ENCODE data around the gene IMPA2. TPM values are rescaled to one million over a fixed set of nuclear protein-coding genes. Genes with fewer than 3 reads are reported as not detected.
A peak's percentile ranks its signal among the peaks of the same experiment; 100 is the strongest.

The IMPA2 gene
- total and polyA plus RNA-seq, 2 of the 13 experiments (the other 11 are each of a cell fraction or from before 2014, with no cell fraction given), result 37.8 to 71.8 TPM

DNA sequence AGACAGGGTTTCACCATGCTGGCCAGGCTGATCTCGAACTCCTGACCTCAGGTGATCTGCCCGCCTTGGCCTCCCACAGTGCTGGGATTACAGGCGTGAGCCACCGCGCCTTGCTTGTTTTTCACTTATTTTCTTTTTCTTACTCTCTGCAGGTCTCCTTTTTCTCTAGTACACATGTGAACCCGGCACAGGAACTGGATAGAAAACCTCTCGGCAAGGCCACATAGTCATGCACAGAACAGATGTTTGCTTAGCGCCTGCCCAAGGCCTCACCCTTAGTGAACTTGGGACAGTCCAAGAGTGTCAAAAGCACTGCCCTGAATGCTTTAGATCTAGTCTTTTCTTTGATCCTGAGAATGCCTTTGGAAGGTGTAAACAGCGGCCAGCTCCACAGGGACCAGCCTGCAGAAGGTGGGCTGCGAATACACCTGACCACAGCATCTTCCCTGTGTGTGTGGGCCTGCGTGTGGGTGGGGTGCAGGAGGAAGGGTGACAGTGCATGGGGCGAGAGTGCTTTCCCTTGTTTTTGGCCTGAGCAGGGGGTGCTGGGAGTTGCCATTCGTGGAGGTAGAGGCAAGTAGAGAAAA lies 27.0 kb downstream of the IMPA2 start (continued):
- TF ChIP-seq, protein P1, sequence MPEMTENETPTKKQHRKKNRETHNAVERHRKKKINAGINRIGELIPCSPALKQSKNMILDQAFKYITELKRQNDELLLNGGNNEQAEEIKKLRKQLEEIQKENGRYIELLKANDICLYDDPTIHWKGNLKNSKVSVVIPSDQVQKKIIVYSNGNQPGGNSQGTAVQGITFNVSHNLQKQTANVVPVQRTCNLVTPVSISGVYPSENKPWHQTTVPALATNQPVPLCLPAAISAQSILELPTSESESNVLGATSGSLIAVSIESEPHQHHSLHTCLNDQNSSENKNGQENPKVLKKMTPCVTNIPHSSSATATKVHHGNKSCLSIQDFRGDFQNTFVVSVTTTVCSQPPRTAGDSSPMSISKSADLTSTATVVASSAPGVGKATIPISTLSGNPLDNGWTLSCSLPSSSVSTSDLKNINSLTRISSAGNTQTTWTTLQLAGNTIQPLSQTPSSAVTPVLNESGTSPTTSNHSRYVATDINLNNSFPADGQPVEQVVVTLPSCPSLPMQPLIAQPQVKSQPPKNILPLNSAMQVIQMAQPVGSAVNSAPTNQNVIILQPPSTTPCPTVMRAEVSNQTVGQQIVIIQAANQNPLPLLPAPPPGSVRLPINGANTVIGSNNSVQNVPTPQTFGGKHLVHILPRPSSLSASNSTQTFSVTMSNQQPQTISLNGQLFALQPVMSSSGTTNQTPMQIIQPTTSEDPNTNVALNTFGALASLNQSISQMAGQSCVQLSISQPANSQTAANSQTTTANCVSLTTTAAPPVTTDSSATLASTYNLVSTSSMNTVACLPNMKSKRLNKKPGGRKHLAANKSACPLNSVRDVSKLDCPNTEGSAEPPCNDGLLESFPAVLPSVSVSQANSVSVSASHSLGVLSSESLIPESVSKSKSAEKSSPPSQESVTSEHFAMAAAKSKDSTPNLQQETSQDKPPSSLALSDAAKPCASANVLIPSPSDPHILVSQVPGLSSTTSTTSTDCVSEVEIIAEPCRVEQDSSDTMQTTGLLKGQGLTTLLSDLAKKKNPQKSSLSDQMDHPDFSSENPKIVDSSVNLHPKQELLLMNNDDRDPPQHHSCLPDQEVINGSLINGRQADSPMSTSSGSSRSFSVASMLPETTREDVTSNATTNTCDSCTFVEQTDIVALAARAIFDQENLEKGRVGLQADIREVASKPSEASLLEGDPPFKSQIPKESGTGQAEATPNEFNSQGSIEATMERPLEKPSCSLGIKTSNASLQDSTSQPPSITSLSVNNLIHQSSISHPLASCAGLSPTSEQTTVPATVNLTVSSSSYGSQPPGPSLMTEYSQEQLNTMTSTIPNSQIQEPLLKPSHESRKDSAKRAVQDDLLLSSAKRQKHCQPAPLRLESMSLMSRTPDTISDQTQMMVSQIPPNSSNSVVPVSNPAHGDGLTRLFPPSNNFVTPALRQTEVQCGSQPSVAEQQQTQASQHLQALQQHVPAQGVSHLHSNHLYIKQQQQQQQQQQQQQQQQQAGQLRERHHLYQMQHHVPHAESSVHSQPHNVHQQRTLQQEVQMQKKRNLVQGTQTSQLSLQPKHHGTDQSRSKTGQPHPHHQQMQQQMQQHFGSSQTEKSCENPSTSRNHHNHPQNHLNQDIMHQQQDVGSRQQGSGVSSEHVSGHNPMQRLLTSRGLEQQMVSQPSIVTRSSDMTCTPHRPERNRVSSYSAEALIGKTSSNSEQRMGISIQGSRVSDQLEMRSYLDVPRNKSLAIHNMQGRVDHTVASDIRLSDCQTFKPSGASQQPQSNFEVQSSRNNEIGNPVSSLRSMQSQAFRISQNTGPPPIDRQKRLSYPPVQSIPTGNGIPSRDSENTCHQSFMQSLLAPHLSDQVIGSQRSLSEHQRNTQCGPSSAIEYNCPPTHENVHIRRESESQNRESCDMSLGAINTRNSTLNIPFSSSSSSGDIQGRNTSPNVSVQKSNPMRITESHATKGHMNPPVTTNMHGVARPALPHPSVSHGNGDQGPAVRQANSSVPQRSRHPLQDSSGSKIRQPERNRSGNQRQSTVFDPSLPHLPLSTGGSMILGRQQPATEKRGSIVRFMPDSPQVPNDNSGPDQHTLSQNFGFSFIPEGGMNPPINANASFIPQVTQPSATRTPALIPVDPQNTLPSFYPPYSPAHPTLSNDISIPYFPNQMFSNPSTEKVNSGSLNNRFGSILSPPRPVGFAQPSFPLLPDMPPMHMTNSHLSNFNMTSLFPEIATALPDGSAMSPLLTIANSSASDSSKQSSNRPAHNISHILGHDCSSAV (CRISPR knock-in tag; IDR thresholded peaks at IDR 0.05; ENCODE audit: borderline replicate concordance), result no peak
- TF ChIP-seq, protein P2, sequence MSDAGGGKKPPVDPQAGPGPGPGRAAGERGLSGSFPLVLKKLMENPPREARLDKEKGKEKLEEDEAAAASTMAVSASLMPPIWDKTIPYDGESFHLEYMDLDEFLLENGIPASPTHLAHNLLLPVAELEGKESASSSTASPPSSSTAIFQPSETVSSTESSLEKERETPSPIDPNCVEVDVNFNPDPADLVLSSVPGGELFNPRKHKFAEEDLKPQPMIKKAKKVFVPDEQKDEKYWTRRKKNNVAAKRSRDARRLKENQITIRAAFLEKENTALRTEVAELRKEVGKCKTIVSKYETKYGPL (CRISPR knock-in tag; IDR thresholded peaks at IDR 0.05), result no peak
- TF ChIP-seq GPBP1L1 (CRISPR knock-in tag; IDR thresholded peaks at IDR 0.05), result no peak
- no peak for TF ChIP-seq ZNF879 (CRISPR knock-in tag; IDR thresholded peaks at IDR 0.05)
- no peak for TF ChIP-seq ZNF121 (CRISPR knock-in tag; IDR thresholded peaks at IDR 0.05)
- peak; percentile 94 for TF ChIP-seq MLX (CRISPR knock-in tag; IDR thresholded peaks at IDR 0.05)
- no peak for TF ChIP-seq DNMT1 (CRISPR knock-in tag; IDR thresholded peaks at IDR 0.05)
- TF ChIP-seq, protein P3, sequence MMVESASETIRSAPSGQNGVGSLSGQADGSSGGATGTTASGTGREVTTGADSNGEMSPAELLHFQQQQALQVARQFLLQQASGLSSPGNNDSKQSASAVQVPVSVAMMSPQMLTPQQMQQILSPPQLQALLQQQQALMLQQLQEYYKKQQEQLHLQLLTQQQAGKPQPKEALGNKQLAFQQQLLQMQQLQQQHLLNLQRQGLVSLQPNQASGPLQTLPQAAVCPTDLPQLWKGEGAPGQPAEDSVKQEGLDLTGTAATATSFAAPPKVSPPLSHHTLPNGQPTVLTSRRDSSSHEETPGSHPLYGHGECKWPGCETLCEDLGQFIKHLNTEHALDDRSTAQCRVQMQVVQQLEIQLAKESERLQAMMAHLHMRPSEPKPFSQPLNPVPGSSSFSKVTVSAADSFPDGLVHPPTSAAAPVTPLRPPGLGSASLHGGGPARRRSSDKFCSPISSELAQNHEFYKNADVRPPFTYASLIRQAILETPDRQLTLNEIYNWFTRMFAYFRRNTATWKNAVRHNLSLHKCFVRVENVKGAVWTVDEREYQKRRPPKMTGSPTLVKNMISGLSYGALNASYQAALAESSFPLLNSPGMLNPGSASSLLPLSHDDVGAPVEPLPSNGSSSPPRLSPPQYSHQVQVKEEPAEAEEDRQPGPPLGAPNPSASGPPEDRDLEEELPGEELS (CRISPR knock-in tag; IDR thresholded peaks at IDR 0.05), result peak; percentile 97
- TF ChIP-seq, protein P4, sequence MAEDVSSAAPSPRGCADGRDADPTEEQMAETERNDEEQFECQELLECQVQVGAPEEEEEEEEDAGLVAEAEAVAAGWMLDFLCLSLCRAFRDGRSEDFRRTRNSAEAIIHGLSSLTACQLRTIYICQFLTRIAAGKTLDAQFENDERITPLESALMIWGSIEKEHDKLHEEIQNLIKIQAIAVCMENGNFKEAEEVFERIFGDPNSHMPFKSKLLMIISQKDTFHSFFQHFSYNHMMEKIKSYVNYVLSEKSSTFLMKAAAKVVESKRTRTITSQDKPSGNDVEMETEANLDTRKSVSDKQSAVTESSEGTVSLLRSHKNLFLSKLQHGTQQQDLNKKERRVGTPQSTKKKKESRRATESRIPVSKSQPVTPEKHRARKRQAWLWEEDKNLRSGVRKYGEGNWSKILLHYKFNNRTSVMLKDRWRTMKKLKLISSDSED (CRISPR knock-in tag; IDR thresholded peaks at IDR 0.05), result no peak
- TF ChIP-seq EED (CRISPR knock-in tag; IDR thresholded peaks at IDR 0.05), result no peak
- peak; percentile 73; the same call in 1 of the 2 replicates for TF ChIP-seq ZSCAN9 (CRISPR knock-in tag; IDR thresholded peaks at IDR 0.05; ENCODE audit: borderline replicate concordance)
- no peak for TF ChIP-seq ZFP62 (CRISPR knock-in tag; IDR thresholded peaks at IDR 0.05)
- peak; percentile 99 for TF ChIP-seq TBX3 (IDR thresholded peaks at IDR 0.05; ENCODE audit: borderline replicate concordance)
- no peak for TF ChIP-seq HES4 (CRISPR knock-in tag; IDR thresholded peaks at IDR 0.05; ENCODE audit: borderline replicate concordance)
- TF ChIP-seq ZBTB21 (CRISPR knock-in tag; IDR thresholded peaks at IDR 0.05), result no peak
- TF ChIP-seq RBFOX2 (IDR thresholded peaks at IDR 0.05; ENCODE audit: low read depth, low read length), result no peak

All from HepG2 (cell line).